Adipose tissue (tissue), 3 donors: ENCODE data around the gene RPS6KL1. TPM values are rescaled to one million over a fixed set of nuclear protein-coding genes. Genes with fewer than 3 reads are reported as not detected.
A peak's percentile ranks its signal among the peaks of the same experiment; 100 is the strongest.

ENCODE experiments used
- H3K27ac ChIP-seq: one replicate; pipeline ENCODE4 v1.5.1; 2013; ENCODE audit warnings: low read depth, low read length
- WGBS, 3 donors: extraction: QIAGEN DNeasy Blood & Tissue Kit; methylation state at CpG; one replicate each; pipeline ENCODE4 v1.1.7; 2013; 5-methylcytosine and 5-hydroxymethylcytosine counted together
- polyA plus RNA-seq, 3 donors: library from polyadenylated mRNA; stranded (reverse); fragments of 200-250 nt; gene quantifications; one replicate each; pipeline ENCODE4 v1.2.3, GENCODE V29; 2013
- donor health status: healthy with polysubstance abuse.
- donor health status: Bipolar disorder and iron deficiency.
- donor health status: healthy.

Gene RPS6KL1
- polyA plus RNA-seq, 3 donors: 4.4 to 6.5 (median 4.5) TPM

- 77 to 84% (median 80%) methylated on average over 6 of the region's 6 CpGs for WGBS, 3 donors
- H3K27ac ChIP-seq: no peak overlapping the region
These were observed 18.2 kb downstream of the RPS6KL1 start for GRCh38 chr14:74904635-74905503.

GRCh38 chr14:74902941-74903705, 19.9 kb downstream of the RPS6KL1 start:
- H3K27ac ChIP-seq: no peak overlapping the region
- 76 to 79% (median 78%) methylated on average over 10 of the region's 10 CpGs for WGBS, 3 donors

- H3K27ac ChIP-seq: no peak overlapping the region
- 33 to 89% (median 88%) methylated on average over 5 of the region's 5 CpGs for WGBS, 3 donors
These were observed 24.4 kb downstream of the RPS6KL1 start for GRCh38 chr14:74898694-74899093.

GRCh38 chr14:74898083-74898482, 25.0 kb downstream of the RPS6KL1 start:
- 63 to 87% (median 72%) methylated on average over 2 of the region's 2 CpGs for WGBS, 3 donors
- H3K27ac ChIP-seq: no peak overlapping the region

- no peak overlapping the region for H3K27ac ChIP-seq
- 67 to 92% (median 88%) methylated on average over 4 of the region's 4 CpGs for WGBS, 3 donors
These were observed 25.4 kb downstream of the RPS6KL1 start for GRCh38 chr14:74897642-74898041.

GRCh38 chr14:74896400-74896799, 26.7 kb downstream of the RPS6KL1 start:
- 93 to 96% (median 95%) methylated on average over 3 of the region's 3 CpGs for WGBS, 3 donors
- no peak overlapping the region for H3K27ac ChIP-seq

GRCh38 chr14:74893614-74894091, 29.4 kb downstream of the RPS6KL1 start:
- 46 to 72% (median 60%) methylated on average over 4 of the region's 4 CpGs for WGBS, 3 donors
- H3K27ac ChIP-seq: no peak overlapping the region

GRCh38 chr14:74892745-74893144, 30.3 kb downstream of the RPS6KL1 start:
- no peak overlapping the region for H3K27ac ChIP-seq
- WGBS, 3 donors: 56 to 66% (median 64%) methylated on average over 5 of the region's 5 CpGs

- 81 to 91% (median 86%) methylated on average over 6 of the region's 6 CpGs for WGBS, 3 donors
- no peak overlapping the region for H3K27ac ChIP-seq
These were observed 31.2 kb downstream of the RPS6KL1 start for GRCh38 chr14:74891870-74892269.

GRCh38 chr14:74890262-74890661, 32.8 kb downstream of the RPS6KL1 start:
- no peak overlapping the region for H3K27ac ChIP-seq
- 96 to 98% (median 96%) methylated on average over 6 of the region's 6 CpGs for WGBS, 3 donors

GRCh38 chr14:74888164-74889158, 34.6 kb downstream of the RPS6KL1 start:
- WGBS, 3 donors: 66 to 76% (median 76%) methylated on average over 12 of the region's 12 CpGs
- no peak overlapping the region for H3K27ac ChIP-seq

- WGBS, 3 donors: 64 to 81% (median 71%) methylated on average over 3 of the region's 3 CpGs
- no peak overlapping the region for H3K27ac ChIP-seq
These were observed 37.1 kb downstream of the RPS6KL1 start for GRCh38 chr14:74886001-74886400.

- peak overlapping the region; percentile 98 for H3K27ac ChIP-seq
- 0 to 2% (median 2%) methylated on average over 38 to 49 of the region's 49 CpGs for WGBS, 3 donors
These were observed 40.7 kb downstream of the RPS6KL1 start for GRCh38 chr14:74882103-74882920.

GRCh38 chr14:74881431-74882102, 41.5 kb downstream of the RPS6KL1 start, which contains the start of gene DLST:
TSS of gene DLST (plus strand) at chr14:74881916. CDS start at chr14:74881954, 38 bp downstream.
- peak within 1 kb of the TSS; percentile 98 for H3K27ac ChIP-seq
- WGBS, 3 donors: 1% methylated on average over 45 to 53 of the region's 53 CpGs

GRCh38 chr14:74879427-74880182, 43.5 kb downstream of the RPS6KL1 start:
- WGBS, 3 donors: 18 to 87% (median 76%) methylated on average over 3 of the region's 3 CpGs
- H3K27ac ChIP-seq: no peak overlapping the region
